Testis (tissue), 2 donors: ENCODE measurements around the gene ARHGAP12.

Experiments
- CTCF ChIP-seq, 3 experiments: fragments of 450-650 bp in 2 of 3; fragments of 200-600 bp in 1 of 3; sonication (generic) in 1 of 3; IDR thresholded peaks; one replicate each; pipeline ENCODE4 v1.5.1; 2016 to 2019; ENCODE audit warnings: antibody characterized with exemption in 3 of 3, mild to moderate bottlenecking in 2 of 3, moderate library complexity in 1 of 3
- POLR2A ChIP-seq: fragments of 450-650 bp; IDR thresholded peaks from one replicate; pipeline ENCODE4 v1.6.1; 2017; ENCODE audit warnings: antibody characterized with exemption, mild to moderate bottlenecking, moderate library complexity

- TF ChIP-seq CTCF (IDR thresholded peaks at IDR 0.05) (no peak), POLR2A (no peak)
Observed at GRCh38 chr10:31956200-31956946, 27.7 kb upstream of the ARHGAP12 start.
